ENCODE results near the gene CCDC188. TPM values are rescaled to one million over a fixed set of nuclear protein-coding genes. Genes with fewer than 3 reads are reported as not detected.

Gene CCDC188
- total RNA-seq, 1 experiment from 2014 or later = not detected

- CTCF ChIA-PET = no interaction called here
- TF ChIP-seq POLR2AphosphoS5 (IDR thresholded peaks at IDR 0.05; ENCODE audit: low read depth, low read length) (no peak), CTCF (IDR thresholded peaks at IDR 0.05) (no peak), TCF7L2 (IDR thresholded peaks at IDR 0.05; ENCODE audit: low read depth, low read length) (no peak), REST (IDR thresholded peaks at IDR 0.05; ENCODE audit: insufficient read depth in 1 of 2, low read depth in 2 of 2, low read length in 1 of 2) (no peak), SIN3A (IDR thresholded peaks at IDR 0.05; ENCODE audit: borderline replicate concordance, insufficient read depth, low read depth, low read length) (no peak)
- intact Hi-C loops (cut with micrococcal nuclease; ENCODE audit: unreplicated experiment) (no loop called here), in situ Hi-C loops (cut with HindIII; ENCODE audit: low pct_unique_long_range_greater_than_20kb, low sequenced_read_pairs) (no loop called here)
- POLR2A ChIA-PET = no interaction called here
- Histone ChIP-seq H3K36me3 (ENCODE audit: control insufficient read depth, insufficient read depth, low read length) (peaks cover 3% of the 10 kb centered on the region), H3K4me3 (ENCODE audit: low read depth in 2 of 2, low read length in 2 of 2) (no peak overlapping the region), H3K9me3 (ENCODE audit: control insufficient read depth, insufficient read depth, low read depth, low read length) (no peaks in the 10 kb centered on the region), H3K27ac (ENCODE audit: low read length) (no peak overlapping the region), H3K27me3 (ENCODE audit: control insufficient read depth, insufficient read depth, low read length) (no peaks in the 10 kb centered on the region), H3K4me1 (ENCODE audit: control insufficient read depth, insufficient read depth, low read length) (no peaks in the 10 kb centered on the region)
- no TSS peak for BruUV-seq (replicated peaks)
- ATAC-seq (no peak), DNase-seq (ENCODE audit: low read depth, low spot score) (no peak)
Measured at GRCh38 chr22:20106205-20106848, 44.5 kb downstream of the CCDC188 start.

- TF ChIP-seq CTCF (IDR thresholded peaks at IDR 0.05) (no peak), REST (IDR thresholded peaks at IDR 0.05; ENCODE audit: insufficient read depth in 1 of 2, low read depth in 2 of 2, low read length in 1 of 2) (no peak), POLR2AphosphoS5 (IDR thresholded peaks at IDR 0.05; ENCODE audit: low read depth, low read length) (no peak), SIN3A (IDR thresholded peaks at IDR 0.05; ENCODE audit: borderline replicate concordance, insufficient read depth, low read depth, low read length) (no peak), TCF7L2 (IDR thresholded peaks at IDR 0.05; ENCODE audit: low read depth, low read length) (no peak)
- DNase-seq (ENCODE audit: low read depth, low spot score) = no peak
- ChIA-PET POLR2A (no interaction called here), CTCF (no interaction called here)
- BruUV-seq (replicated peaks) = no TSS peak
- peaks cover 6% of the 10 kb centered on the region for H3K36me3 ChIP-seq (ENCODE audit: control insufficient read depth, insufficient read depth, low read length)
- no peaks in the 10 kb centered on the region for H3K4me1 ChIP-seq (ENCODE audit: control insufficient read depth, insufficient read depth, low read length)
- H3K9me3 ChIP-seq (ENCODE audit: control insufficient read depth, insufficient read depth, low read depth, low read length) = no peaks in the 10 kb centered on the region
- ATAC-seq = no peak
- in situ Hi-C loops (cut with HindIII; ENCODE audit: low pct_unique_long_range_greater_than_20kb, low sequenced_read_pairs) = no loop called here
- intact Hi-C loops (cut with micrococcal nuclease; ENCODE audit: unreplicated experiment) = no loop called here
- no peaks in the 10 kb centered on the region for H3K27me3 ChIP-seq (ENCODE audit: control insufficient read depth, insufficient read depth, low read length)
- no peak overlapping the region for H3K27ac ChIP-seq (ENCODE audit: low read length)
- H3K4me3 ChIP-seq (ENCODE audit: low read depth in 2 of 2, low read length in 2 of 2) = no peak overlapping the region
Measured at GRCh38 chr22:20105456-20106204, 45.2 kb downstream of the CCDC188 start.
